Body of pancreas (tissue), 4 donors: ENCODE data around the gene SURF4. TPM values are rescaled to one million over a fixed set of nuclear protein-coding genes. Genes with fewer than 3 reads are reported as not detected.

Source experiments
- ATAC-seq: fragments of 150-250 bp; one replicate; pipeline ENCODE4 v1.9.1; 2016
- DNase-seq, 4 donors: peaks; one replicate each; pipeline ENCODE4 v3.0.0-alpha.2; 2019
- H3K27ac ChIP-seq, 4 donors: fragments of 200-600 bp; sonication (generic); 1 replicate in 3 of 4; 2 replicates in 1 of 4; pipeline versions ENCODE4 v1.5.1 to v1.6.1; 2016 to 2019; ENCODE audit warnings: mild to moderate bottlenecking in 1 of 4, mixed read lengths in 1 of 4, moderate library complexity in 1 of 4
- H3K27me3 ChIP-seq, 2 donors: fragments of 200-600 bp; sonication (generic); one replicate each; pipeline ENCODE4 v1.6.0; 2016; ENCODE audit warnings: mild to moderate bottlenecking in 1 of 2
- H3K36me3 ChIP-seq, 2 donors: fragments of 200-600 bp; sonication (generic); replicated peaks in 1 of 2; 2 replicates each; pipeline ENCODE4 v1.5.1; 2016; ENCODE audit warnings: low read depth in 2 of 2; ENCODE audit not compliant: insufficient read depth in 1 of 2
- H3K4me1 ChIP-seq: fragments of 200-600 bp; sonication (generic); one replicate; pipeline ENCODE4 v1.6.0; 2016
- H3K4me3 ChIP-seq, 2 donors: fragments of 200-600 bp; sonication (generic); 1 replicate in 1 of 2; 2 replicates in 1 of 2; pipeline ENCODE4 v1.5.1; 2016 to 2019
- H3K9me3 ChIP-seq, 3 donors: fragments of 200-600 bp; sonication (generic); 1 replicate in 2 of 3; 2 replicates in 1 of 3; pipeline ENCODE4 v1.5.1; 2016
- CTCF ChIP-seq, 7 experiments: fragments of 450-650 bp in 4 of 7; fragments of 200-600 bp in 3 of 7; sonication (generic) in 3 of 7; IDR thresholded peaks; one replicate each; pipeline ENCODE4 v1.5.1; 2016 to 2019; ENCODE audit warnings: antibody characterized with exemption in 7 of 7
- POLR2A ChIP-seq, 3 donors: fragments of 450-650 bp; IDR thresholded peaks; one replicate each; pipeline ENCODE4 v1.6.1; 2016; ENCODE audit warnings: antibody characterized with exemption in 3 of 3, mild to moderate bottlenecking in 2 of 3
- WGBS, 2 donors: methylation state at CpG; one replicate each; pipeline ENCODE4 v1.1.5; 2017; 5-methylcytosine and 5-hydroxymethylcytosine counted together
- intact Hi-C: fragments of 100-400 bp; cut with DNase I; formaldehyde crosslinking; loops from one replicate; pipeline ENCODE4 v1.15.1; 2023
- total RNA-seq, 2 donors: library from RNA; depleted of rRNA; stranded (reverse); fragments of >200 nt; gene quantifications; one replicate each; pipeline ENCODE4 v1.1.0, GENCODE V29; 2016

The SURF4 gene
- total RNA-seq, 2 donors from 2014 or later: 93.9 to 109 TPM

GRCh38 chr9:133421615-133422542 is 46.0 kb upstream of the SURF4 start, which contains the start of gene ADAMTS13:
ADAMTS13 (plus strand) TSS chr9:133422367; CDS start chr9:133422444, 77 bp downstream.
- WGBS, 2 donors: 45 to 74% methylated on average over 7 to 23 of the region's 23 CpGs

GRCh38 chr9:133420392-133420827 is 44.5 kb upstream of the SURF4 start:
- no peaks in the 10 kb centered on the region for H3K36me3 ChIP-seq
- WGBS, 2 donors: 61 to 73% methylated on average over 5 of the region's 5 CpGs
- H3K9me3 ChIP-seq: no peaks in the 10 kb centered on the region
- no peak for DNase-seq
- intact Hi-C loops: loop anchor here (5.0 kb wide), 1 partner anchor 48 kb away; no protein-coding TSS in a partner anchor
- H3K4me1 ChIP-seq: peaks cover 27% of the 10 kb centered on the region
- ATAC-seq: no peak
- no peak for TF ChIP-seq CTCF (IDR thresholded peaks at IDR 0.05)
- TF ChIP-seq POLR2A (IDR thresholded peaks at IDR 0.05): no peak
- H3K4me3 ChIP-seq: no peak overlapping the region
- H3K27me3 ChIP-seq: no peaks in the 10 kb centered on the region
- H3K27ac ChIP-seq: no peak overlapping the region

More at GRCh38 chr9:133421615-133422542, 46.0 kb upstream of the SURF4 start, which contains the start of gene ADAMTS13:
- ATAC-seq: no peak
- DNase-seq: no peak
- Histone ChIP-seq H3K4me3 (no peak within 1 kb of the TSS), H3K27me3 (no peaks in the 10 kb centered on the region), H3K4me1 (peaks cover 12% of the 10 kb centered on the region), H3K9me3 (no peaks in the 10 kb centered on the region), H3K27ac (no peak within 1 kb of the TSS), H3K36me3 (no peaks in the 10 kb centered on the region)
- intact Hi-C loops: loop anchor here (5.0 kb wide), 1 partner anchor 50 kb away; no protein-coding TSS in a partner anchor
- TF ChIP-seq POLR2A (IDR thresholded peaks at IDR 0.05) (no peak), CTCF (IDR thresholded peaks at IDR 0.05) (no peak)

- no peak overlapping the region for H3K4me3 ChIP-seq
Measured at GRCh38 chr9:133419005-133419404, 43.1 kb upstream of the SURF4 start.

More at GRCh38 chr9:133419005-133419404, 43.1 kb upstream of the SURF4 start:
- peaks cover 32% of the 10 kb centered on the region for H3K4me1 ChIP-seq
- ATAC-seq (no peak), DNase-seq (no peak)
- H3K27ac ChIP-seq: no peak overlapping the region
- H3K36me3 ChIP-seq: peaks cover 0 to 6% of the 10 kb centered on the region in 2 donors
- intact Hi-C loops: no loop called here
- TF ChIP-seq POLR2A (IDR thresholded peaks at IDR 0.05) (no peak), CTCF (IDR thresholded peaks at IDR 0.05) (no peak)
- H3K9me3 ChIP-seq: no peaks in the 10 kb centered on the region
- WGBS, 2 donors: 40 to 55% methylated on average over 6 to 13 of the region's 13 CpGs
- no peaks in the 10 kb centered on the region for H3K27me3 ChIP-seq
